IPS-18a (cell line): ENCODE measurements around the gene POLR2C.

Source experiments
- H3K27ac ChIP-seq: one replicate; pipeline ENCODE4 v1.5.1; 2013; ENCODE audit warnings: low read length
- H3K27me3 ChIP-seq: one replicate; pipeline ENCODE4 v1.6.1; 2013; ENCODE audit warnings: mild to moderate bottlenecking, low read length; ENCODE audit not compliant: control insufficient read depth, insufficient read depth
- H3K36me3 ChIP-seq: one replicate; pipeline ENCODE4 v1.6.1; 2013; ENCODE audit warnings: low read depth, low read length; ENCODE audit not compliant: control insufficient read depth
- H3K4me1 ChIP-seq: one replicate; pipeline ENCODE4 v1.6.1; 2013; ENCODE audit warnings: low read depth, low read length; ENCODE audit not compliant: control insufficient read depth
- H3K4me3 ChIP-seq: one replicate; pipeline ENCODE4 v1.5.1; 2013; ENCODE audit warnings: low read length
- H3K9ac ChIP-seq: one replicate; pipeline ENCODE4 v1.6.1; 2013; ENCODE audit warnings: mild to moderate bottlenecking, low read length, moderate library complexity
- H3K9me3 ChIP-seq: one replicate; pipeline ENCODE4 v1.6.1; 2013; ENCODE audit warnings: low read depth, low read length; ENCODE audit not compliant: control insufficient read depth

POLR2C gene

GRCh38 chr16:57482845-57483545 is 20.5 kb downstream of the POLR2C start:
- Histone ChIP-seq H3K4me3 (no peak overlapping the region), H3K27ac (no peak overlapping the region), H3K9me3 (no peaks in the 10 kb centered on the region), H3K9ac (no peak overlapping the region), H3K36me3 (no peaks in the 10 kb centered on the region), H3K4me1 (peaks cover 4% of the 10 kb centered on the region), H3K27me3 (peaks cover 20% of the 10 kb centered on the region)

GRCh38 chr16:57483725-57484514 is 21.4 kb downstream of the POLR2C start:
- H3K9ac ChIP-seq: no peak overlapping the region

GRCh38 chr16:57484515-57485005 is 22.1 kb downstream of the POLR2C start:
- Histone ChIP-seq H3K36me3 (no peaks in the 10 kb centered on the region), H3K27me3 (peaks cover 11% of the 10 kb centered on the region), H3K9ac (no peak overlapping the region), H3K4me1 (peaks cover 4% of the 10 kb centered on the region), H3K27ac (no peak overlapping the region), H3K4me3 (no peak overlapping the region), H3K9me3 (no peaks in the 10 kb centered on the region)

More at GRCh38 chr16:57483725-57484514, 21.4 kb downstream of the POLR2C start:
- Histone ChIP-seq H3K36me3 (no peaks in the 10 kb centered on the region), H3K27me3 (peaks cover 15% of the 10 kb centered on the region), H3K27ac (no peak overlapping the region), H3K9me3 (no peaks in the 10 kb centered on the region), H3K4me3 (no peak overlapping the region), H3K4me1 (peaks cover 4% of the 10 kb centered on the region)

GRCh38 chr16:57485091-57485915 is 22.8 kb downstream of the POLR2C start:
- Histone ChIP-seq H3K27me3 (peaks cover 11% of the 10 kb centered on the region), H3K27ac (no peak overlapping the region), H3K4me1 (peaks cover 3% of the 10 kb centered on the region), H3K36me3 (no peaks in the 10 kb centered on the region), H3K9ac (no peak overlapping the region), H3K4me3 (peak overlapping the region; percentile 78), H3K9me3 (no peaks in the 10 kb centered on the region)

- H3K9me3 ChIP-seq: no peaks in the 10 kb centered on the region
- no peak within 1 kb of the TSS for H3K27ac ChIP-seq
Measured at GRCh38 chr16:57485916-57486857, 23.7 kb downstream of the POLR2C start, which contains the start of gene DOK4. DOK4 (minus strand) TSS chr16:57486493; CDS start chr16:57479507, 6,986 bp downstream.

GRCh38 chr16:57486858-57487834 is 24.7 kb downstream of the POLR2C start:
- Histone ChIP-seq H3K27me3 (peaks cover 11% of the 10 kb centered on the region), H3K36me3 (no peaks in the 10 kb centered on the region), H3K4me1 (no peaks in the 10 kb centered on the region), H3K27ac (no peak overlapping the region), H3K4me3 (no peak overlapping the region), H3K9ac (no peak overlapping the region), H3K9me3 (no peaks in the 10 kb centered on the region)

More at GRCh38 chr16:57485916-57486857, 23.7 kb downstream of the POLR2C start, which contains the start of gene DOK4:
- Histone ChIP-seq H3K4me3 (peak within 1 kb of the TSS; percentile 78), H3K27me3 (peaks cover 11% of the 10 kb centered on the region), H3K36me3 (no peaks in the 10 kb centered on the region), H3K4me1 (no peaks in the 10 kb centered on the region), H3K9ac (no peak within 1 kb of the TSS)

GRCh38 chr16:57489229-57489628 is 26.8 kb downstream of the POLR2C start:
- no peaks in the 10 kb centered on the region for H3K9me3 ChIP-seq
- peaks cover 11% of the 10 kb centered on the region for H3K27me3 ChIP-seq
- H3K9ac ChIP-seq: no peak overlapping the region
- no peak overlapping the region for H3K4me3 ChIP-seq
- no peaks in the 10 kb centered on the region for H3K4me1 ChIP-seq
- H3K36me3 ChIP-seq: no peaks in the 10 kb centered on the region
- H3K27ac ChIP-seq: no peak overlapping the region

GRCh38 chr16:57493767-57494166 is 31.3 kb downstream of the POLR2C start:
- H3K27ac ChIP-seq: no peak overlapping the region

GRCh38 chr16:57497121-57497520 is 34.6 kb downstream of the POLR2C start:
- Histone ChIP-seq H3K36me3 (no peaks in the 10 kb centered on the region), H3K27ac (no peak overlapping the region), H3K4me1 (no peaks in the 10 kb centered on the region), H3K9ac (no peak overlapping the region), H3K27me3 (no peaks in the 10 kb centered on the region), H3K9me3 (no peaks in the 10 kb centered on the region), H3K4me3 (no peak overlapping the region)

More at GRCh38 chr16:57493767-57494166, 31.3 kb downstream of the POLR2C start:
- Histone ChIP-seq H3K4me1 (no peaks in the 10 kb centered on the region), H3K36me3 (no peaks in the 10 kb centered on the region), H3K27me3 (no peaks in the 10 kb centered on the region), H3K9me3 (no peaks in the 10 kb centered on the region), H3K9ac (no peak overlapping the region), H3K4me3 (no peak overlapping the region)
